ENCODE measurements around the gene FAM177A1. TPM values are rescaled to one million over a fixed set of nuclear protein-coding genes. Genes with fewer than 3 reads are reported as not detected.

FAM177A1 gene
- 41.6 TPM for total RNA-seq

GRCh38 chr14:35046048-35046750 lies at the start of gene FAM177A1:
TSS of gene FAM177A1 (plus strand) at chr14:35046272. CDS start at chr14:35046464, 192 bp downstream.

GRCh38 chr14:35121887-35122695 lies 76.0 kb downstream of the FAM177A1 start, which contains the start of the genes PPP2R3C and PRORP:
TSS of gene PPP2R3C (minus strand) at chr14:35121990. CDS start at chr14:35121959, 31 bp downstream.
TSS of gene PRORP (plus strand) at chr14:35122552. CDS start at chr14:35123246, 694 bp downstream.

Other genes with a start within 250 kb of the FAM177A1 start
- gene BAZ1A, start 170.9 kb upstream of the FAM177A1 start, total RNA-seq, result 40.7 TPM
- gene SRP54, start 63.3 kb upstream of the FAM177A1 start, total RNA-seq, result 71.4 TPM
- gene PPP2R3C, start 75.7 kb downstream of the FAM177A1 start, total RNA-seq, result 62.9 TPM
- gene PRORP, start 76.3 kb downstream of the FAM177A1 start, total RNA-seq, result 30.4 TPM
- 146 TPM for gene PSMA6, start 246.1 kb downstream of the FAM177A1 start, total RNA-seq

All from parietal lobe (tissue), 1 donor.